HUES48 (cell line): Measurements from ENCODE around the gene MAP3K14.
A peak's percentile ranks its signal among the peaks of the same experiment; 100 is the strongest.

Experiments used
- H3K27ac ChIP-seq: one replicate; pipeline ENCODE4 v1.7.0; 2013; ENCODE audit warnings: low read depth, low read length, inconsistent platforms
- H3K27me3 ChIP-seq: 2 replicates; pipeline ENCODE4 v1.6.1; 2013; ENCODE audit warnings: mild to moderate bottlenecking, low read length; ENCODE audit not compliant: control insufficient read depth, insufficient read depth
- H3K36me3 ChIP-seq: 2 replicates; pipeline ENCODE4 v1.6.1; 2013; ENCODE audit warnings: low read length; ENCODE audit not compliant: control insufficient read depth, insufficient read depth
- H3K4me1 ChIP-seq: 2 replicates; pipeline ENCODE4 v1.6.1; 2013; ENCODE audit warnings: mild to moderate bottlenecking, low read length; ENCODE audit not compliant: control insufficient read depth, insufficient read depth
- H3K4me3 ChIP-seq: 2 replicates; pipeline ENCODE4 v1.5.1; 2013; ENCODE audit warnings: mild to moderate bottlenecking, low read depth, low read length
- H3K9ac ChIP-seq: 2 replicates; pipeline ENCODE4 v1.6.1; 2013; ENCODE audit warnings: mild to moderate bottlenecking, low read depth, low read length, moderate library complexity
- H3K9me3 ChIP-seq: 2 replicates; pipeline ENCODE4 v1.6.1; 2013; ENCODE audit warnings: low read length; ENCODE audit not compliant: control insufficient read depth, insufficient read depth

The MAP3K14 gene

GRCh38 chr17:45236282-45236606 is 80.6 kb downstream of the MAP3K14 start:
- H3K4me1 ChIP-seq: peaks cover 14% of the 10 kb centered on the region
- no peaks in the 10 kb centered on the region for H3K36me3 ChIP-seq
- no peak overlapping the region for H3K9ac ChIP-seq
- H3K4me3 ChIP-seq: no peak overlapping the region
- no peaks in the 10 kb centered on the region for H3K9me3 ChIP-seq
- H3K27ac ChIP-seq: no peak overlapping the region
- H3K27me3 ChIP-seq: peaks cover 30% of the 10 kb centered on the region

- Histone ChIP-seq H3K27me3 (peaks cover 26% of the 10 kb centered on the region), H3K9me3 (no peaks in the 10 kb centered on the region), H3K4me3 (no peak overlapping the region), H3K4me1 (peaks cover 14% of the 10 kb centered on the region), H3K36me3 (no peaks in the 10 kb centered on the region), H3K9ac (no peak overlapping the region), H3K27ac (no peak overlapping the region)
These were observed 81.2 kb downstream of the MAP3K14 start for GRCh38 chr17:45235416-45236281.

DNA sequence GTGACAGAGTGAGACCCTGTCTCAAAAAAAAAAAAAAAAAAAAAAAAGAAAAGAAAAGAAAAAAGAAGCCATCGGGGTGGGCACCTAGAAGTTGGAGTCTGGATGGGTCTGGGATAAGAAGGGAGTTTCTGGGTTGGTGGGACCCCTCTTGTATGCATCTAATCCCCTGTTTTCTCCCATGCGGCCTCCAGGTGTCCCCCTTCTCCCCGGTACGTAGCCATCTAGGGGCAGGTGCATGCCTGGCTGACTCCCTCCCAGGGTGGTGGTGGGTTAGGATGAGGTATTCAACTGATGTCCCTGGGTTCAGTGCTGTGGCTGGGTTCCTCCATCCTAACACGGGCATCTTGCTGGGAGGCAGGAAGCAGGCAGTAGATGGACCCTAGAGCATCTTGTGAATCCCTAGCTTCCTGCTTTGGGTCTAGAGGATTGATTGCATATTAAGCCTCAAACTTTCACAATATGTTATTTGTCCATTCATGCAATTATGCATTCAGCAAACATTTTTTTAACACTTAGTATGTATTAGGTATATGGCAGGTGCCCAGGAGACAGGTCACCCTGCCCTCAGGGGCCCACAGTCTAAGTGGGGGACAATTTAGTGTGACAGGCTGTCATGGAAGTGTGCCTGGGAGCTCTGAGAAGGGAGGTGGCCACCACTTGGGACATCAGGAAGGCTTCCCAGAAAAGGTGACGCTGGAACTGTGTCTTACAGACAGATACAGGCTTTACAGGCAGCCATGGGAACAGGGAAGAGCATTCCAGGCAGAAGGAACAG is 82.0 kb downstream of the MAP3K14 start:
- Histone ChIP-seq H3K9ac (no peak overlapping the region), H3K4me3 (no peak overlapping the region), H3K27ac (no peak overlapping the region), H3K4me1 (peaks cover 12% of the 10 kb centered on the region; the same call in 1 of the 2 replicates), H3K36me3 (no peaks in the 10 kb centered on the region), H3K9me3 (no peaks in the 10 kb centered on the region), H3K27me3 (peaks cover 18% of the 10 kb centered on the region; the same call in 1 of the 2 replicates)

DNA sequence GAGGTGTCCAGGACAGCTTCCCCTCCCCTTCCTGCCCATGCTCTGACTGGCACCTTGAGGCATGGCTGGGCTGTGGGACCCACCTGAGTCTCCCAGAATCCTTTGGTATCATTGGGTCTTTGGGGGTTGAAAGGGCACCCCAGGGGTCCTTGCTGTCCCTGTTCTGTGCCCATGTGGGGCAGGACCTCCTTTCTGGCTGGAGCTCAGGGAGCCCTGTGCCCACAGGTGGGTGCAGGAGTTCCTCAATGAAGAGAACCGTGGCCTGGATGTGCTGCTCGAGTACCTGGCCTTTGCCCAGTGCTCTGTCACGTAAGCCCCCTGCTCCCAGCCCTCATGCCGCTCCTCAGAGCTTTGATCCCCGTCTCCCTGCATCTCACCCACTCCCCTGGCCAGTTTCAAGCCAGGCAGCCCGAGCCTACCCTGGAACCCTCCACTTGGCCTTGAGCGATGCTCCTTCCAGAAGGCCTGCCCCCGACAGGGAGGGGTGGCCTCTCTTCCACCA is 83.3 kb downstream of the MAP3K14 start:
- no peaks in the 10 kb centered on the region for H3K9me3 ChIP-seq
- H3K27ac ChIP-seq: no peak overlapping the region
- no peaks in the 10 kb centered on the region for H3K36me3 ChIP-seq
- peaks cover 8% of the 10 kb centered on the region for H3K27me3 ChIP-seq
- H3K4me3 ChIP-seq: no peak overlapping the region
- H3K4me1 ChIP-seq: peaks cover 25% of the 10 kb centered on the region
- no peak overlapping the region for H3K9ac ChIP-seq

- peaks cover 4% of the 10 kb centered on the region; the same call in 1 of the 2 replicates for H3K27me3 ChIP-seq
- H3K9me3 ChIP-seq: no peaks in the 10 kb centered on the region
- H3K9ac ChIP-seq: no peak overlapping the region
- no peaks in the 10 kb centered on the region for H3K36me3 ChIP-seq
- no peak overlapping the region for H3K4me3 ChIP-seq
- peaks cover 28% of the 10 kb centered on the region for H3K4me1 ChIP-seq
- no peak overlapping the region for H3K27ac ChIP-seq
These were observed 84.1 kb downstream of the MAP3K14 start for GRCh38 chr17:45232514-45233422.

DNA sequence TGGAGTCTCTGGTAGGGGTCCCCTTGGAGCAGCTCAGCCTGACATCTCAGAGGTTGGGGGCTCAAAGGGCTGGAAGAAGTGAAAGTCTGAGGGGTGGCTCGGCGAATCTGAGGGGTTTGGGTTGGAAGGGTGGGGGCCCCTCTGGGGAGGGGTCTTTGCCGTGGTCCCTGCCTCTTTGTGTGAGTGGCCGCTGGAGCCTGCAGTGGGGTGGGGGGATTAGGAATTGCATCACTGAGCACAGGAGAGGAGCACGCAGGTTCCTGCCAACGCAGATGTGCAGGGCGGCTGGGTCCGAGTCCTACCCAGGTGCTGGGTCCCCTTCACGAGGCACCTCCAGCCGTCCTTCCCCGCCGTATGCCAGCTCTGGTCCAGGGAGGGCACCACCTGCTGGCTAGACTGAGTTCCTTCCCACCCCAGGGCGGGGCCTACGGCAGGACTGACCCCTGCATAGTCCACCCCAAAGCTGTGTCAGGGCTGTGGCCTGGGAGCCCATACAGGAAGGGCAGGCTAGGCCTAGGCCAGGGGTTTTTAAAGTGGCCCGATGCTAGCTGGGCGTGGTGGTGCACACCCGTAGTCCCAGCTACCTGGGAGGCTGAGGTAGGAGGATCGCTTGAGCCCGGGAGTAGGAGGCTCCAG is 85.2 kb downstream of the MAP3K14 start:
- no peaks in the 10 kb centered on the region for H3K9me3 ChIP-seq
- H3K4me3 ChIP-seq: no peak overlapping the region
- H3K36me3 ChIP-seq: no peaks in the 10 kb centered on the region
- no peaks in the 10 kb centered on the region; the same call in 1 of the 2 replicates for H3K27me3 ChIP-seq
- peaks cover 28% of the 10 kb centered on the region for H3K4me1 ChIP-seq
- H3K27ac ChIP-seq: no peak overlapping the region
- no peak overlapping the region for H3K9ac ChIP-seq

DNA sequence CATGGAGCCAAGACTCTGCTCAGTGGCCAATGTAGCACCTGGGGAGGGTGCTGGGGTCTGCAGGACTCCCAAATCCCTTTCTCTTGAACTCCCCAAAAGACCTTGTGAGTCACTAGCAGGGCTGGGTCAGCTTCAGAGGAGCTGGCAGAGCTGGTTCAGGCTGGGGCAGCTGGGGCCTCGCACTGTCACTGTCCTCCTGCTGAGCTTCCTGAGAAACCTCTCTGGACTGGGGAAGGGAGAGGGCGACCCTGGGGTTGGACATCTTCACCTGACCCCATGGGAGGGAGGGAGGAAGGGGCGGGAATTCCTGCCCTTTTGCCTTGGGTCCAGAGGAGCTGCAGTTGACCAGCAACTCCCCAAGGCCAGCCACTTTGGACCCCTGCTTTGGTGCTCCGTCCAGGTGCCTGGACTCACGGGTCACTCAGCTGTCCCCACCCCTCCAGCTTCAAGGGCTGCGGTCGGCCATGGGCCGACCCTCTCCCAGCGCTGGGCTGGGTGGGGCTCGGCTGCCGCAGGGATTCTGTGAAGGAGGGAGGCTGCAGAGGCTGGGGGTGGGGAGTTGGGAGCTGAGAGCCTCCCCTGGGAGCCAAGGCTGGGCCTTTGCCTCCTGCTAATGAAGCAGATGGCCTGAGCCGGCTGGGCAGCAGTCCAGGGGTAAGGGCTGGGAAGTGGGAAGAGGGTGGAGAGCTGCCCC is 85.9 kb downstream of the MAP3K14 start:
- H3K27ac ChIP-seq: no peak overlapping the region
- H3K36me3 ChIP-seq: no peaks in the 10 kb centered on the region
- no peak overlapping the region for H3K4me3 ChIP-seq
- no peak overlapping the region for H3K9ac ChIP-seq
- H3K9me3 ChIP-seq: no peaks in the 10 kb centered on the region
- peaks cover 26% of the 10 kb centered on the region for H3K4me1 ChIP-seq
- no peaks in the 10 kb centered on the region; the same call in 1 of the 2 replicates for H3K27me3 ChIP-seq

GRCh38 chr17:45230410-45230786 is 86.4 kb downstream of the MAP3K14 start:
- Histone ChIP-seq H3K4me3 (no peak overlapping the region), H3K36me3 (no peaks in the 10 kb centered on the region), H3K9me3 (no peaks in the 10 kb centered on the region), H3K27me3 (peaks cover 3% of the 10 kb centered on the region), H3K9ac (no peak overlapping the region), H3K27ac (no peak overlapping the region), H3K4me1 (peaks cover 29% of the 10 kb centered on the region)

GRCh38 chr17:45229681-45230409 is 87.0 kb downstream of the MAP3K14 start:
- Histone ChIP-seq H3K9ac (no peak overlapping the region), H3K9me3 (no peaks in the 10 kb centered on the region), H3K27me3 (peaks cover 5% of the 10 kb centered on the region), H3K27ac (peak overlapping the region; percentile 51), H3K36me3 (no peaks in the 10 kb centered on the region), H3K4me1 (peaks cover 29% of the 10 kb centered on the region), H3K4me3 (no peak overlapping the region)
